GM21526 (cell line): Measurements from ENCODE around the gene ZSWIM3.
"Not testable (repeated sequence)": the region's sequence is repeated elsewhere in the genome, so short reads cannot be mapped to it uniquely, and the experiment has no call there.

ENCODE experiments used
- ATAC-seq: cut with Tn5 transposase; IDR thresholded peaks from one replicate; pipeline ENCODE4 v1.9.1; 2021; ENCODE audit warnings: moderate library complexity; ENCODE audit not compliant: unreplicated experiment, low FRiP score

The ZSWIM3 gene

GRCh38 chr20:45888681-45889080 is 31.3 kb downstream of the ZSWIM3 start:
- no peak for ATAC-seq

GRCh38 chr20:45890077-45890984 is 32.9 kb downstream of the ZSWIM3 start:
- ATAC-seq: no peak

- ATAC-seq: peak; percentile 71
Observed at GRCh38 chr20:45890985-45891983, 33.9 kb downstream of the ZSWIM3 start, which contains the start of the genes CTSA and NEURL2. CTSA (plus strand) TSS chr20:45891335; CDS start chr20:45891569, 234 bp downstream. NEURL2 (minus strand) TSS chr20:45891208; CDS start chr20:45890991, 217 bp downstream.

- ATAC-seq: no peak
Observed at GRCh38 chr20:45892049-45892825, 34.8 kb downstream of the ZSWIM3 start.

- ATAC-seq: no peak
Observed at GRCh38 chr20:45892828-45893500, 35.5 kb downstream of the ZSWIM3 start.

- no peak for ATAC-seq
Observed at GRCh38 chr20:45893831-45894230, 36.4 kb downstream of the ZSWIM3 start.

- ATAC-seq: no peak
Observed at GRCh38 chr20:45894797-45895196, 37.4 kb downstream of the ZSWIM3 start.

GRCh38 chr20:45896641-45897161 is 39.3 kb downstream of the ZSWIM3 start:
- no peak for ATAC-seq

- ATAC-seq: no peak
Observed at GRCh38 chr20:45897289-45897688, 39.9 kb downstream of the ZSWIM3 start.

GRCh38 chr20:45897692-45898091 is 40.3 kb downstream of the ZSWIM3 start:
- no peak for ATAC-seq

- ATAC-seq: no peak
Observed at GRCh38 chr20:45898285-45898684, 40.9 kb downstream of the ZSWIM3 start.

- ATAC-seq: no peak
Observed at GRCh38 chr20:45899046-45899835, 41.8 kb downstream of the ZSWIM3 start.

GRCh38 chr20:45901332-45901731 is 43.9 kb downstream of the ZSWIM3 start:
- not testable (repeated sequence) for ATAC-seq

- ATAC-seq: no peak
Observed at GRCh38 chr20:45902199-45902701, 44.8 kb downstream of the ZSWIM3 start.

GRCh38 chr20:45904583-45905504 is 47.4 kb downstream of the ZSWIM3 start:
- ATAC-seq: no peak

GRCh38 chr20:45905505-45906079 is 48.2 kb downstream of the ZSWIM3 start:
- ATAC-seq: no peak
